Gastroesophageal sphincter (tissue), 3 donors: ENCODE results near the gene CDH6.

Experiments
- POLR2AphosphoS5 ChIP-seq: sonication (generic); formaldehyde crosslinking; IDR thresholded peaks from one replicate; pipeline ENCODE4 v1.6.1; 2017; ENCODE audit warnings: antibody characterized with exemption
- TF ChIP-seq, protein P1 (sequence below), 4 experiments: fragments of 200-600 bp in 2 of 4; fragments of 450-650 bp in 2 of 4; sonication (generic) in 1 of 4; IDR thresholded peaks; one replicate each; pipeline ENCODE4 v1.5.1; 2017 to 2019; ENCODE audit warnings: antibody characterized with exemption in 4 of 4, mild to moderate bottlenecking in 2 of 4, moderate library complexity in 2 of 4

DNA sequence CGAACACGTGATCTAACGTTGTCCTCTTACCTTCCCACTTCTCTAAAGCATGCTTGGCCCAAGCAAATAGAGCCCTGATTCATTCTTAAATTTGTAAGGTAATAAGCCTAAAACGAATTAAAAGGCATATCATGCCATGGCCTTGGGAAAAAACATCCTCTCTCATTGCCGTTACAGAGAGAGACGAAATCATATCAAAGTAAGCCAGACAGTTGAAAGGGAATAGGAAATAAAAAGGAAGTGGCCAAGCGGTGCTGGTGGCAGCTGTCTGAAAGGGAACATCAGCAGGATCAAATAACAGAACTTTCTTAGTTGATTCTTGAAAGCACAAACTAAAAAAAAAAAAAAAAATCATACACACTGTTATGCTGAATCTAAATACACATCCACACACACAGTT, 49.1 kb upstream of the CDH6 start:
- TF ChIP-seq, protein P1, sequence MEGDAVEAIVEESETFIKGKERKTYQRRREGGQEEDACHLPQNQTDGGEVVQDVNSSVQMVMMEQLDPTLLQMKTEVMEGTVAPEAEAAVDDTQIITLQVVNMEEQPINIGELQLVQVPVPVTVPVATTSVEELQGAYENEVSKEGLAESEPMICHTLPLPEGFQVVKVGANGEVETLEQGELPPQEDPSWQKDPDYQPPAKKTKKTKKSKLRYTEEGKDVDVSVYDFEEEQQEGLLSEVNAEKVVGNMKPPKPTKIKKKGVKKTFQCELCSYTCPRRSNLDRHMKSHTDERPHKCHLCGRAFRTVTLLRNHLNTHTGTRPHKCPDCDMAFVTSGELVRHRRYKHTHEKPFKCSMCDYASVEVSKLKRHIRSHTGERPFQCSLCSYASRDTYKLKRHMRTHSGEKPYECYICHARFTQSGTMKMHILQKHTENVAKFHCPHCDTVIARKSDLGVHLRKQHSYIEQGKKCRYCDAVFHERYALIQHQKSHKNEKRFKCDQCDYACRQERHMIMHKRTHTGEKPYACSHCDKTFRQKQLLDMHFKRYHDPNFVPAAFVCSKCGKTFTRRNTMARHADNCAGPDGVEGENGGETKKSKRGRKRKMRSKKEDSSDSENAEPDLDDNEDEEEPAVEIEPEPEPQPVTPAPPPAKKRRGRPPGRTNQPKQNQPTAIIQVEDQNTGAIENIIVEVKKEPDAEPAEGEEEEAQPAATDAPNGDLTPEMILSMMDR (IDR thresholded peaks at IDR 0.05), result no peak
- TF ChIP-seq POLR2AphosphoS5, result no peak
